OCI-LY7 (cell line): ENCODE measurements around the gene ANO4. TPM values are rescaled to one million over a fixed set of nuclear protein-coding genes. Genes with fewer than 3 reads are reported as not detected.

Source experiments
- BruUV-seq: library from RNA; stranded (reverse); fragments of 400-500 nt; replicated peaks from 2 replicates; lab custom pipeline; 2021; lab: Mats Ljungman, UMichigan
- CTCF ChIA-PET: fragments of 300-600 bp; sonication (Branson Sonifier 250); formaldehyde crosslinking; loops from one replicate; lab custom pipeline; 2022; ENCODE audit warnings: antibody characterized with exemption; ENCODE audit not compliant: unreplicated experiment; lab: Charles Lee
- POLR2A ChIA-PET: fragments of 300-600 bp; sonication (Branson Sonifier 250); formaldehyde crosslinking; loops from one replicate; lab custom pipeline; 2022; ENCODE audit warnings: antibody characterized with exemption; lab: Charles Lee
- DNase-seq: peaks from one replicate; pipeline ENCODE4 v3.0.0-alpha.2; 2015; ENCODE audit warnings: low spot score
- H2AFZ ChIP-seq: fragments of 200-600 bp; sonication (generic), shearing (Covaris generic); 2 replicates; pipeline ENCODE4 v1.6.1; 2014; ENCODE audit warnings: mild to moderate bottlenecking, antibody characterized with exemption, low read length, moderate library complexity
- H3K27ac ChIP-seq: fragments of 200-600 bp; sonication (generic); 2 replicates; pipeline ENCODE4 v1.5.1; 2014; ENCODE audit warnings: mixed run types, low read depth, mild to moderate bottlenecking, moderate library complexity, low read length, inconsistent platforms; ENCODE audit not compliant: poor library complexity, severe bottlenecking
- H3K36me3 ChIP-seq: fragments of 200-600 bp; sonication (generic); 2 replicates; pipeline ENCODE4 v1.6.1; 2014; ENCODE audit warnings: mild to moderate bottlenecking, antibody characterized with exemption, low read length, moderate library complexity, mixed read lengths; ENCODE audit not compliant: insufficient read depth
- H3K4me1 ChIP-seq: fragments of 200-600 bp; sonication (generic); 2 replicates; pipeline ENCODE4 v1.5.1; 2014; ENCODE audit warnings: mild to moderate bottlenecking, low read length; ENCODE audit not compliant: insufficient read depth, poor library complexity, severe bottlenecking
- H3K4me2 ChIP-seq: fragments of 200-600 bp; sonication (generic); 2 replicates; pipeline ENCODE4 v1.6.1; 2014; ENCODE audit warnings: mild to moderate bottlenecking, low read length
- H3K4me3 ChIP-seq: fragments of 200-600 bp; sonication (generic); 2 replicates; pipeline ENCODE4 v1.5.1; 2014; ENCODE audit warnings: mild to moderate bottlenecking, low read depth, low read length; ENCODE audit not compliant: poor library complexity, severe bottlenecking
- H3K79me2 ChIP-seq: fragments of 200-600 bp; sonication (generic); 2 replicates; pipeline ENCODE4 v1.6.1; 2016; ENCODE audit warnings: low read depth, mild to moderate bottlenecking, low read length, moderate library complexity, mixed read lengths; ENCODE audit not compliant: insufficient read depth
- H3K9me2 ChIP-seq: fragments of 200-600 bp; sonication (generic); 2 replicates; pipeline ENCODE4 v1.6.1; 2016; ENCODE audit warnings: mild to moderate bottlenecking, low read length, mixed read lengths; ENCODE audit not compliant: insufficient read depth
- H3K9me3 ChIP-seq: fragments of 200-600 bp; sonication (generic); 2 replicates; pipeline ENCODE4 v1.6.1; 2014; ENCODE audit warnings: mild to moderate bottlenecking, mixed run types, low read length, mixed read lengths
- H4K20me1 ChIP-seq: fragments of 200-600 bp; sonication (generic); 2 replicates; pipeline ENCODE4 v1.6.1; 2014; ENCODE audit warnings: mild to moderate bottlenecking, antibody characterized with exemption, low read length, moderate library complexity, mixed read lengths; ENCODE audit not compliant: insufficient read depth
- EZH2phosphoT487 ChIP-seq: fragments of 200-600 bp; sonication (generic); IDR thresholded peaks from 2 replicates; pipeline ENCODE4 v1.6.1; 2018; ENCODE audit warnings: low read depth, borderline replicate concordance, mild to moderate bottlenecking, mixed run types, antibody characterized with exemption, low read length, moderate library complexity, mixed read lengths
- intact Hi-C: fragments of 100-400 bp; cut with micrococcal nuclease; formaldehyde crosslinking; loops from one replicate; pipeline ENCODE4 v1.10.0; 2022; ENCODE audit not compliant: unreplicated experiment
- total RNA-seq, 2 experiments: library from RNA; depleted of rRNA in 1 of 2; stranded (reverse); fragments of >200 nt in 1 of 2; shearing (Covaris generic) in 1 of 2; gene quantifications; 2 replicates each; pipeline ENCODE4 v1.2.3, GENCODE V29; 2014 to 2022
- TF ChIP-seq, protein P1 (sequence below): fragments of 200-600 bp; sonication (generic); conservative IDR thresholded peaks from 2 replicates; pipeline ENCODE4 v1.5.1; 2014; ENCODE audit warnings: mild to moderate bottlenecking, antibody characterized with exemption, low read length, moderate library complexity, mixed read lengths

The ANO4 gene
- total RNA-seq, 2 experiments from 2014 or later, result not detected

DNA sequence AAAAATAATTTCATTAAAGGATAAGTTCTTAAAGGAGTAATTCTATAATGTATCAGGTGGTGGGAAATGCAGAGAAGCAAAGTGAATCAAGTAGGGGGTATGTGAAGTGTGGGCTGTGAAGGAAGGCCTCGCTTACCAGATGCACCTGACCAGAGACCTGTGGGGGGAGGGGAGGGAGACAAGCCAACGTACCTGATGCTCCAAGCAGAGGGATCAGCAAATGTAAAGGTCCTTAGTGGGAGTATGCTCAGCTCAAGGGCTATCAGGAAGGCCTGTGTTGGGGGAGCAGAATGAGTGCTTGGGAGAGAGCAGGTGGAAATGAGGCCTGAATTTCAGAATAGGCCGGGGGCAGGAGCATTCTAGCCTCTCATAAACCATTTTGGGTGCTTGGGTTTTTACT, 57.1 kb downstream of the ANO4 start:
- no peak for DNase-seq
- no TSS peak for BruUV-seq
- no peak overlapping the region for H2AFZ ChIP-seq
- CTCF ChIA-PET, result no interaction called here
- no peaks in the 10 kb centered on the region for H3K9me3 ChIP-seq
- no peak overlapping the region for H3K4me2 ChIP-seq
- TF ChIP-seq, protein P1, sequence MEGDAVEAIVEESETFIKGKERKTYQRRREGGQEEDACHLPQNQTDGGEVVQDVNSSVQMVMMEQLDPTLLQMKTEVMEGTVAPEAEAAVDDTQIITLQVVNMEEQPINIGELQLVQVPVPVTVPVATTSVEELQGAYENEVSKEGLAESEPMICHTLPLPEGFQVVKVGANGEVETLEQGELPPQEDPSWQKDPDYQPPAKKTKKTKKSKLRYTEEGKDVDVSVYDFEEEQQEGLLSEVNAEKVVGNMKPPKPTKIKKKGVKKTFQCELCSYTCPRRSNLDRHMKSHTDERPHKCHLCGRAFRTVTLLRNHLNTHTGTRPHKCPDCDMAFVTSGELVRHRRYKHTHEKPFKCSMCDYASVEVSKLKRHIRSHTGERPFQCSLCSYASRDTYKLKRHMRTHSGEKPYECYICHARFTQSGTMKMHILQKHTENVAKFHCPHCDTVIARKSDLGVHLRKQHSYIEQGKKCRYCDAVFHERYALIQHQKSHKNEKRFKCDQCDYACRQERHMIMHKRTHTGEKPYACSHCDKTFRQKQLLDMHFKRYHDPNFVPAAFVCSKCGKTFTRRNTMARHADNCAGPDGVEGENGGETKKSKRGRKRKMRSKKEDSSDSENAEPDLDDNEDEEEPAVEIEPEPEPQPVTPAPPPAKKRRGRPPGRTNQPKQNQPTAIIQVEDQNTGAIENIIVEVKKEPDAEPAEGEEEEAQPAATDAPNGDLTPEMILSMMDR, result no peak
- no peak for TF ChIP-seq EZH2phosphoT487
- H4K20me1 ChIP-seq, result no peaks in the 10 kb centered on the region
- no peak overlapping the region for H3K4me3 ChIP-seq
- no peaks in the 10 kb centered on the region for H3K4me1 ChIP-seq
- H3K79me2 ChIP-seq, result no peaks in the 10 kb centered on the region
- H3K27ac ChIP-seq, result no peak overlapping the region
- intact Hi-C loops, result no loop called here
- no peaks in the 10 kb centered on the region for H3K9me2 ChIP-seq
- no peaks in the 10 kb centered on the region for H3K36me3 ChIP-seq
- POLR2A ChIA-PET, result no interaction called here

DNA sequence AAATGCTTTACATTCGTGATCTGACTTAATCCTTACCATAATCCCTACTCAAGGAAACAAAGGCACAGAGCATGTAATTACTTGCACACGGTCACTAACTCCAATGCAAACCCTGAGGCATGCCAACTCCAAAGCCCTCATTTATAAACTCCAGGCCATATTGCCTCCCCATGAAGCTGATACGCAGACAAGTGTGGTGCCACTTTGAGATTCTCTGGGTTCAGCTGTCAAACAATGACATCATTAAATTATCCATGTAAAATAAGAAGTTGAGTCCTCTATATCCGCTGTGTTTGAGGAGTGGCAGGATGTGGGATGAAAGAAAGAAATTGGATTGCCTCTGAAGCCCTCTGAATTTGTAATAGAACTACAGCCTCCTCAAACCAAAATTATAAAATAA, 62.8 kb downstream of the ANO4 start:
- H2AFZ ChIP-seq, result no peak overlapping the region
- POLR2A ChIA-PET, result no interaction called here
- H3K9me3 ChIP-seq, result no peaks in the 10 kb centered on the region
- intact Hi-C loops, result no loop called here
- no peaks in the 10 kb centered on the region for H3K9me2 ChIP-seq
- H4K20me1 ChIP-seq, result no peaks in the 10 kb centered on the region
- no peak overlapping the region for H3K4me2 ChIP-seq
- CTCF ChIA-PET, result no interaction called here
- H3K27ac ChIP-seq, result no peak overlapping the region
- TF ChIP-seq, protein P1, result no peak
- no peak for TF ChIP-seq EZH2phosphoT487
- H3K4me1 ChIP-seq, result no peaks in the 10 kb centered on the region
- DNase-seq, result no peak
- no peaks in the 10 kb centered on the region for H3K36me3 ChIP-seq
- no peaks in the 10 kb centered on the region for H3K79me2 ChIP-seq
- no peak overlapping the region for H3K4me3 ChIP-seq
- BruUV-seq, result no TSS peak

DNA sequence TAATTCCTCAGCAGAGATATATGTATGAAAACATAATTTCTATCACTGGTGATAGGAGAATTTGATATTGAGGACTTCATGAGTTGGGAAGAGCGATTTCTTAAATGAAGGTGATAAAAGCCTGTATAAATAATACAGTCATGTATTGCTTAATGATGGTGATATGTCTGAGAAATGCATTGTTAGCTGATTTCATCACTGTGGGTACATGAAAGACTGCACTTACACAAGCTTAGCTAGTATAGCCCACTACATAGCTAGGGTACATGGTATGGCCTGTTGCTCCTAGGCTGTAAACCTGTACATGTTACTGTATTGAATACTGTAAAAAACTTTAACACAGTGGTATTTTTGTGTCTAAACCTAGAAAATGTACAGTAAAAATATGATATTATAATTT, 63.4 kb downstream of the ANO4 start:
- Histone ChIP-seq H2AFZ (no peak overlapping the region), H3K27ac (no peak overlapping the region), H3K9me3 (no peaks in the 10 kb centered on the region), H3K4me3 (no peak overlapping the region), H3K9me2 (no peaks in the 10 kb centered on the region), H3K4me2 (no peak overlapping the region), H4K20me1 (no peaks in the 10 kb centered on the region), H3K79me2 (no peaks in the 10 kb centered on the region), H3K4me1 (no peaks in the 10 kb centered on the region), H3K36me3 (no peaks in the 10 kb centered on the region)
- no TSS peak for BruUV-seq
- ChIA-PET CTCF (no interaction called here), POLR2A (no interaction called here)
- TF ChIP-seq, protein P1, result no peak
- TF ChIP-seq EZH2phosphoT487, result no peak
- no peak for DNase-seq
- intact Hi-C loops, result no loop called here
